Stomach (tissue), 9 donors: ENCODE data around the gene PARP9. TPM values are rescaled to one million over a fixed set of nuclear protein-coding genes. Genes with fewer than 3 reads are reported as not detected.

Source experiments
- DNase-seq, 2 donors: peaks; one replicate each; pipeline versions ENCODE4 v3.0.0 to v3.0.0-alpha.2; 2013 to 2019
- H3K27ac ChIP-seq, 5 donors: fragments of 200-600 bp in 4 of 5; sonication (generic) in 4 of 5; one replicate each; pipeline ENCODE4 v1.5.1; 2013 to 2019; ENCODE audit warnings: mild to moderate bottlenecking in 1 of 5, moderate library complexity in 1 of 5
- H3K27me3 ChIP-seq, 3 donors: fragments of 200-600 bp; sonication (generic); one replicate each; pipeline ENCODE4 v1.5.1; 2017 to 2019; ENCODE audit warnings: mixed run types in 1 of 3
- H3K36me3 ChIP-seq, 4 donors: fragments of 200-600 bp; sonication (generic); 1 replicate in 3 of 4; 2 replicates in 1 of 4; pipeline ENCODE4 v1.5.1; 2016 to 2019
- H3K4me1 ChIP-seq, 4 donors: fragments of 200-600 bp; sonication (generic); one replicate each; pipeline ENCODE4 v1.5.1; 2016 to 2019
- H3K4me3 ChIP-seq, 4 donors: fragments of 200-600 bp; sonication (generic) in 3 of 4; one replicate each; pipeline ENCODE4 v1.5.1; 2016 to 2019; ENCODE audit warnings: mild to moderate bottlenecking in 1 of 4
- H3K9me3 ChIP-seq, 4 donors: fragments of 200-600 bp; sonication (generic); one replicate each; pipeline ENCODE4 v1.5.1; 2016 to 2019
- CTCF ChIP-seq, 7 experiments: fragments of 450-650 bp in 4 of 7; fragments of 200-600 bp in 3 of 7; sonication (generic) in 3 of 7; IDR thresholded peaks; one replicate each; pipeline ENCODE4 v1.5.1; 2016 to 2019; ENCODE audit warnings: antibody characterized with exemption in 7 of 7, control low read depth in 2 of 7, mild to moderate bottlenecking in 1 of 7
- EP300 ChIP-seq: sonication (generic); formaldehyde crosslinking; IDR thresholded peaks from one replicate; pipeline ENCODE4 v1.6.1; 2017; ENCODE audit warnings: antibody characterized with exemption
- POLR2A ChIP-seq, 4 donors: fragments of 450-650 bp; IDR thresholded peaks; one replicate each; pipeline ENCODE4 v1.6.1; 2016; ENCODE audit warnings: antibody characterized with exemption in 4 of 4, control low read depth in 2 of 4, mild to moderate bottlenecking in 1 of 4, moderate library complexity in 1 of 4
- POLR2AphosphoS5 ChIP-seq, 3 donors: sonication (generic); formaldehyde crosslinking; IDR thresholded peaks; one replicate each; pipeline ENCODE4 v1.6.1; 2016; ENCODE audit warnings: antibody characterized with exemption in 3 of 3
- WGBS, 5 donors: extraction: QIAGEN DNeasy Blood & Tissue Kit in 3 of 5; methylation state at CpG; one replicate each; pipeline versions ENCODE4 v1.1.5 to v1.1.7; 2013 to 2018; 5-methylcytosine and 5-hydroxymethylcytosine counted together
- intact Hi-C: fragments of 100-400 bp; cut with DNase I; formaldehyde crosslinking; loops from one replicate; pipeline ENCODE4 v1.15.1; 2023; ENCODE audit warnings: low total_unique reads
- polyA plus RNA-seq, 3 donors: library from polyadenylated mRNA; stranded (reverse); fragments of 200-250 nt; gene quantifications; one replicate each; pipeline ENCODE4 v1.2.3, GENCODE V29; 2013
- small RNA-seq, 4 donors: library from RNA; depleted of rRNA; stranded (forward); fragments of <200 nt; gene quantifications; one replicate each; pipeline ENCODE3, GENCODE V24; 2016
- total RNA-seq, 5 donors: library from RNA; depleted of rRNA; stranded (reverse); fragments of >200 nt; gene quantifications; one replicate each; pipeline versions ENCODE4 v1.1.0 to v1.2.3, GENCODE V29; 2014 to 2016
- donor health status: healthy with polysubstance abuse.
- donor health status: Bipolar disorder and iron deficiency.
- donor health status: healthy.

PARP9 gene
- total and polyA plus RNA-seq, 8 donors = 1.4 to 42.6 (median 22.6) TPM

GRCh38 chr3:122484985-122485384 is 79.1 kb downstream of the PARP9 start:
- peak; percentile 10 to 30 for DNase-seq
- no peaks in the 10 kb centered on the region for H3K9me3 ChIP-seq
- H3K4me3 ChIP-seq = no peak overlapping the region
- H3K27ac ChIP-seq = no peak overlapping the region
- WGBS, 5 donors = 36 to 68% (median 63%) methylated on average over 5 of the region's 5 CpGs
- intact Hi-C loops = no loop called here
- TF ChIP-seq POLR2AphosphoS5 (IDR thresholded peaks at IDR 0.05) = peak in 1 of 3 donors; percentile 37
- no peak for TF ChIP-seq POLR2A (IDR thresholded peaks at IDR 0.05)
- H3K36me3 ChIP-seq = peaks cover 0 to 7% (median 2%) of the 10 kb centered on the region in 4 donors
- no peaks in the 10 kb centered on the region for H3K27me3 ChIP-seq
- H3K4me1 ChIP-seq = peaks cover 2 to 36% (median 21%) of the 10 kb centered on the region in 4 donors

GRCh38 chr3:122481390-122481789 is 82.7 kb downstream of the PARP9 start:
- DNase-seq = no peak
- Histone ChIP-seq H3K4me1 (peaks cover 2 to 41% (median 22%) of the 10 kb centered on the region in 4 donors), H3K27ac (no peak overlapping the region), H3K4me3 (no peak overlapping the region), H3K27me3 (no peaks in the 10 kb centered on the region), H3K36me3 (no peaks in the 10 kb centered on the region), H3K9me3 (no peaks in the 10 kb centered on the region)
- TF ChIP-seq POLR2AphosphoS5 (IDR thresholded peaks at IDR 0.05) (no peak), EP300 (no peak), POLR2A (IDR thresholded peaks at IDR 0.05) (no peak), CTCF (IDR thresholded peaks at IDR 0.05) (no peak)
- WGBS, 5 donors = 88 to 91% (median 90%) methylated on average over 3 of the region's 3 CpGs
- intact Hi-C loops = no loop called here

Small RNA genes lying within 50 kb of the gene (small RNA-seq; reads per million reads assigned to genes)
- 0 reads per million in 4 donors for gene AC096861.1

Other genes starting within 250 kb of the PARP9 start
- 1 to 10 TPM in 1 of 5 donors, not detected in 4; 4.6 TPM for gene CSTA, start 239.1 kb downstream of the PARP9 start, total RNA-seq
- 1,000 to 10,000 TPM in 1 of 3 donors, 10 to 100 TPM in 1, 1 to 10 TPM in 1; 8.8 to 1,479 (median 86.0) TPM for gene CSTA, start 239.1 kb downstream of the PARP9 start, polyA plus RNA-seq
- gene MIX23, start 181.1 kb downstream of the PARP9 start, total RNA-seq = 10 to 100 TPM in 3 of 5 donors, 1 to 10 TPM in 2; 3.5 to 44.3 (median 30.4) TPM
- gene MIX23, start 181.1 kb downstream of the PARP9 start, polyA plus RNA-seq = 10 to 100 TPM; 30.5 to 35.6 (median 35.5) TPM
- gene FAM162A, start 180.1 kb downstream of the PARP9 start, total RNA-seq = 100 to 1,000 TPM in 1 of 5 donors, 10 to 100 TPM in 4; 21.0 to 137 (median 25.8) TPM
- gene FAM162A, start 180.1 kb downstream of the PARP9 start, polyA plus RNA-seq = 100 to 1,000 TPM in 1 of 3 donors, 10 to 100 TPM in 2; 69.0 to 102 (median 69.5) TPM
- gene WDR5B, start 148.2 kb downstream of the PARP9 start, total RNA-seq = 1 to 10 TPM in 2 of 5 donors, under 1 TPM in 2, not detected in 1; under 0.01 to 4.6 (median 1.0) TPM
- gene WDR5B, start 148.2 kb downstream of the PARP9 start, polyA plus RNA-seq = 1 to 10 TPM; 1.7 to 4.0 (median 1.9) TPM
- gene KPNA1, start 49.4 kb downstream of the PARP9 start, total RNA-seq = 10 to 100 TPM; 28.4 to 88.4 (median 52.5) TPM
- gene KPNA1, start 49.4 kb downstream of the PARP9 start, polyA plus RNA-seq = 10 to 100 TPM in 1 of 3 donors, 1 to 10 TPM in 2; 6.7 to 10.1 (median 8.3) TPM
- 10 to 100 TPM in 4 of 5 donors, 1 to 10 TPM in 1; 5.8 to 29.0 (median 26.1) TPM for gene DTX3L, start within 50 bp of the PARP9 start, total RNA-seq
- 10 to 100 TPM in 2 of 3 donors, 1 to 10 TPM in 1; 9.2 to 11.2 (median 10.5) TPM for gene DTX3L, start within 50 bp of the PARP9 start, polyA plus RNA-seq
- 1 to 10 TPM in 4 of 5 donors, not detected in 1; 1.2 to 4.5 (median 1.9) TPM for gene PARP15, start 13.3 kb upstream of the PARP9 start, total RNA-seq
- gene PARP15, start 13.3 kb upstream of the PARP9 start, polyA plus RNA-seq = 1 to 10 TPM in 2 of 3 donors, under 1 TPM in 1; 0.25 to 1.3 (median 1.2) TPM
- gene PARP14, start 116.5 kb upstream of the PARP9 start, total RNA-seq = 10 to 100 TPM; 16.8 to 49.7 (median 34.4) TPM
- gene PARP14, start 116.5 kb upstream of the PARP9 start, polyA plus RNA-seq = 10 to 100 TPM in 1 of 3 donors, 1 to 10 TPM in 2; 5.0 to 11.0 (median 5.9) TPM
- gene HSPBAP1, start 229.5 kb upstream of the PARP9 start, total RNA-seq = 10 to 100 TPM in 3 of 5 donors, 1 to 10 TPM in 1, not detected in 1; 1.7 to 16.5 (median 10.4) TPM
- gene HSPBAP1, start 229.5 kb upstream of the PARP9 start, polyA plus RNA-seq = 1 to 10 TPM; 4.9 to 8.8 (median 6.0) TPM
- gene SLC49A4, start 230.8 kb upstream of the PARP9 start, total RNA-seq = 10 to 100 TPM in 2 of 5 donors, 1 to 10 TPM in 3; 1.2 to 28.8 (median 5.4) TPM
- gene SLC49A4, start 230.8 kb upstream of the PARP9 start, polyA plus RNA-seq = 1 to 10 TPM in 2 of 3 donors, under 1 TPM in 1; 0.31 to 4.2 (median 3.1) TPM